GM21825 (cell line): ENCODE measurements around the gene SLC31A2.
"Not testable (repeated sequence)": the region's sequence is repeated elsewhere in the genome, so short reads cannot be mapped to it uniquely, and the experiment has no call there.

ENCODE experiments used
- ATAC-seq: cut with Tn5 transposase; IDR thresholded peaks from one replicate; pipeline ENCODE4 v1.9.1; 2021; ENCODE audit warnings: mild to moderate bottlenecking, moderate library complexity; ENCODE audit not compliant: unreplicated experiment

The SLC31A2 gene

GRCh38 chr9:113150670-113151611, at the start of gene SLC31A2:
TSS of gene SLC31A2 (plus strand) at chr9:113151007. CDS start at chr9:113151075, 68 bp downstream.
- ATAC-seq = peak; percentile 96

GRCh38 chr9:113105345-113105744, 45.5 kb upstream of the SLC31A2 start:
- not testable (repeated sequence) for ATAC-seq

GRCh38 chr9:113111065-113111951, 39.5 kb upstream of the SLC31A2 start:
- ATAC-seq = peak; percentile 63

GRCh38 chr9:113112706-113113510, 37.9 kb upstream of the SLC31A2 start:
- ATAC-seq = peak; percentile 68

- ATAC-seq = not testable (repeated sequence)
These were observed 32.0 kb upstream of the SLC31A2 start for GRCh38 chr9:113118829-113119228.

- no peak for ATAC-seq
These were observed 25.3 kb upstream of the SLC31A2 start for GRCh38 chr9:113125386-113126035.

GRCh38 chr9:113129466-113129865, 21.3 kb upstream of the SLC31A2 start:
- no peak for ATAC-seq

GRCh38 chr9:113129884-113130283, 20.9 kb upstream of the SLC31A2 start:
- ATAC-seq = no peak

- no peak for ATAC-seq
These were observed 19.1 kb upstream of the SLC31A2 start for GRCh38 chr9:113131689-113132151.

GRCh38 chr9:113137196-113138168, 13.3 kb upstream of the SLC31A2 start:
- ATAC-seq = no peak

- no peak for ATAC-seq
These were observed 12.0 kb upstream of the SLC31A2 start for GRCh38 chr9:113138760-113139159.

- ATAC-seq = no peak
These were observed 11.5 kb upstream of the SLC31A2 start for GRCh38 chr9:113139225-113139829.

GRCh38 chr9:113139953-113140352, 10.9 kb upstream of the SLC31A2 start:
- no peak for ATAC-seq

GRCh38 chr9:113140896-113141295, 9.9 kb upstream of the SLC31A2 start:
- not testable (repeated sequence) for ATAC-seq

- no peak for ATAC-seq
These were observed 7.2 kb upstream of the SLC31A2 start for GRCh38 chr9:113143432-113144227.

GRCh38 chr9:113148372-113148705, 2.5 kb upstream of the SLC31A2 start:
- no peak for ATAC-seq

- no peak for ATAC-seq
These were observed 1.9 kb upstream of the SLC31A2 start for GRCh38 chr9:113148781-113149510.
